K562 (cell line): Measurements from ENCODE around the gene KCNAB1. TPM values are rescaled to one million over a fixed set of nuclear protein-coding genes. Genes with fewer than 3 reads are reported as not detected.

ENCODE experiments used
- CHD2 ChIP-seq: IDR thresholded peaks from 2 replicates; pipeline ENCODE4 v1.6.1; 2011; ENCODE audit warnings: low read depth, low read length
- CSDE1 ChIP-seq, 2 experiments: fragments of 450-650 bp; IDR thresholded peaks; 2 replicates each; pipeline ENCODE4 v1.6.1; 2016; ENCODE audit warnings: mild to moderate bottlenecking in 1 of 2
- ETS2 ChIP-seq: IDR thresholded peaks from 2 replicates; pipeline ENCODE4 v1.6.1; 2016; ENCODE audit warnings: borderline replicate concordance, missing genetic modification characterization, mild to moderate bottlenecking, moderate library complexity, missing compliant biosample characterization; ENCODE audit not compliant: poor library complexity, severe bottlenecking
- FIP1L1 ChIP-seq: fragments of 200-400 bp; formaldehyde crosslinking; IDR thresholded peaks from 2 replicates; pipeline ENCODE4 v1.6.1; 2018; ENCODE audit warnings: mild to moderate bottlenecking, low read depth, low read length; ENCODE audit not compliant: poor library complexity, severe bottlenecking
- GABPA ChIP-seq: fragments of 200-800 bp; sonication (Bioruptor generic); conservative IDR thresholded peaks from 2 replicates; pipeline ENCODE4 v1.6.1; 2016; ENCODE audit warnings: low read depth, missing genetic modification characterization, missing compliant biosample characterization
- HLTF ChIP-seq: fragments of 450-650 bp; IDR thresholded peaks from 2 replicates; pipeline ENCODE4 v1.6.1; 2016
- KLF1 ChIP-seq: fragments of 450-650 bp; IDR thresholded peaks from 2 replicates; pipeline ENCODE4 v1.6.1; 2016; ENCODE audit warnings: missing genetic modification characterization, missing compliant biosample characterization
- PCBP2 ChIP-seq: fragments of 200-400 bp; formaldehyde crosslinking; IDR thresholded peaks from 2 replicates; pipeline ENCODE4 v1.6.1; 2018; ENCODE audit warnings: low read length, low read depth, mild to moderate bottlenecking, moderate library complexity; ENCODE audit not compliant: poor library complexity, severe bottlenecking
- POLR2AphosphoS5 ChIP-seq: IDR thresholded peaks from 2 replicates; pipeline ENCODE4 v1.6.1; 2011; ENCODE audit warnings: mild to moderate bottlenecking, low read depth, low read length, moderate library complexity; ENCODE audit not compliant: control insufficient read depth, insufficient read depth
- PRPF4 ChIP-seq: fragments of 200-400 bp; formaldehyde crosslinking; IDR thresholded peaks from one replicate; pipeline ENCODE4 v1.6.1; 2017; ENCODE audit warnings: low read length, low read depth, mild to moderate bottlenecking; ENCODE audit not compliant: insufficient read depth, poor library complexity, severe bottlenecking
- PURB ChIP-seq: sonication (generic); formaldehyde crosslinking; IDR thresholded peaks from 2 replicates; pipeline ENCODE4 v1.9.0; 2021; ENCODE audit warnings: low read depth, mild to moderate bottlenecking, missing genetic modification reagents
- SREBF1 ChIP-seq: fragments of 150-350 bp; IDR thresholded peaks from 2 replicates; pipeline ENCODE4 v1.6.1; 2014; ENCODE audit warnings: antibody characterized with exemption, low read depth, low read length, borderline replicate concordance
- STAG1 ChIP-seq: sonication (generic); formaldehyde crosslinking; IDR thresholded peaks from 2 replicates; pipeline ENCODE4 v1.5.0; 2020; ENCODE audit warnings: missing genetic modification reagents, borderline replicate concordance
- TFAM ChIP-seq: fragments of 250-450 bp; sonication (Bioruptor Pico); conservative IDR thresholded peaks from 2 replicates; pipeline ENCODE4 v1.5.0; 2021; ENCODE audit warnings: mild to moderate bottlenecking, moderate library complexity
- ZNF274 ChIP-seq: IDR thresholded peaks from 2 replicates; pipeline ENCODE4 v1.6.1; 2011; ENCODE audit warnings: low read depth, mild to moderate bottlenecking, low read length, moderate library complexity, borderline replicate concordance
- ZNF444 ChIP-seq: fragments of 250-450 bp; sonication (Bioruptor Pico); IDR thresholded peaks from 2 replicates; pipeline ENCODE4 v1.4.0; 2020; ENCODE audit warnings: mild to moderate bottlenecking, moderate library complexity
- ZNF561 ChIP-seq: fragments of 450-650 bp; formaldehyde crosslinking; conservative IDR thresholded peaks from 2 replicates; pipeline ENCODE4 v1.4.0; 2020; ENCODE audit warnings: mild to moderate bottlenecking, moderate library complexity
- polyA plus RNA-seq, 8 experiments: library from polyadenylated mRNA; depleted of rRNA in 4 of 8; stranded (reverse) in 5 of 8; unstranded in 3 of 8; fragments of >200 nt; fragmentation: Nextera tagmentation in 2 of 8; fragmentation: Illumina TruSeq in 1 of 8; extraction: Ambion mirVana in 2 of 8; extraction: Trizol in 1 of 8; gene quantifications; 2 replicates each; pipeline versions ENCODE4 v1.2.1 to v1.2.3, GENCODE V29; 2011 to 2014; ENCODE audit warnings: inconsistent platforms in 1 of 8, missing spikeins in 1 of 8
- total RNA-seq, 7 experiments: library from RNA; depleted of rRNA in 6 of 7; stranded (reverse); fragments of >200 nt in 6 of 7; fragmentation: Illumina TruSeq in 2 of 7; extraction: Trizol in 2 of 7; gene quantifications; 2 replicates each; pipeline versions ENCODE4 v1.2.1 to v1.2.3, GENCODE V29; 2011 to 2021; ENCODE audit warnings: low replicate concordance in 1 of 7
- TF ChIP-seq, protein P1 (sequence below): fragments of 450-650 bp; IDR thresholded peaks from 2 replicates; pipeline ENCODE4 v1.6.1; 2016; ENCODE audit warnings: missing biosample characterization, missing genetic modification characterization
- TF ChIP-seq, protein P2 (sequence below): fragments of 250-450 bp; sonication (Bioruptor Pico); IDR thresholded peaks from 2 replicates; pipeline ENCODE4 v1.5.0; 2020; ENCODE audit warnings: mild to moderate bottlenecking, borderline replicate concordance
- TF ChIP-seq, protein P3 (sequence below): IDR thresholded peaks from 2 replicates; pipeline ENCODE4 v1.6.1; 2016; ENCODE audit warnings: missing genetic modification characterization, missing compliant biosample characterization
- TF ChIP-seq, protein P4 (sequence below): sonication (generic); formaldehyde crosslinking; IDR thresholded peaks from 2 replicates; pipeline ENCODE4 v1.8.1; 2022; ENCODE audit warnings: missing genetic modification reagents
- TF ChIP-seq, protein P5 (sequence below): fragments of 450-650 bp; conservative IDR thresholded peaks from 2 replicates; pipeline ENCODE4 v1.6.1; 2016; ENCODE audit warnings: missing genetic modification characterization, low read depth, mild to moderate bottlenecking, control low read depth, missing compliant biosample characterization

KCNAB1 gene
- total and polyA plus RNA-seq, 9 of the 15 experiments (the other 6 are each of a cell fraction or from before 2014, with no cell fraction given): 0.14 to 1.2 (median 0.51) TPM

DNA sequence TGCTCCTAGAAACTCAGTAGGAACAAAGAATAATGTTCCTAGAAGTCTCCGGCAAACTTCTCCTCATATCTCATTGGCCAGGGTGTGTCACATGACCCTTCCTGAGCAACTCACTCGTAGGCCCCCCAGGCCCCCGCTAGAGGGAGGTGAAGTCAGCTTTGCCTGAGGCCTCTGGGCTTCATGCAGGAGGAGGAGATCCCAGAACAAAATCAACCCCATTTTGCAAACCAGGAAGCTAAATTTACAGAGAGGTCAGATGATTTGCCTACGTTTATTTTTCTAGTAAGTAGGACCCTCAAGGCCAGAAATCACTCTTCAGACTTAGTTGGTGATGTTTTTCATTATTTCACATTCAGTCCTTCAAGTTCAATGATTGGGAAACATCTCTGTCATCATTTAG lies 335.5 kb downstream of the KCNAB1 start (continued):
- TF ChIP-seq, protein P1, sequence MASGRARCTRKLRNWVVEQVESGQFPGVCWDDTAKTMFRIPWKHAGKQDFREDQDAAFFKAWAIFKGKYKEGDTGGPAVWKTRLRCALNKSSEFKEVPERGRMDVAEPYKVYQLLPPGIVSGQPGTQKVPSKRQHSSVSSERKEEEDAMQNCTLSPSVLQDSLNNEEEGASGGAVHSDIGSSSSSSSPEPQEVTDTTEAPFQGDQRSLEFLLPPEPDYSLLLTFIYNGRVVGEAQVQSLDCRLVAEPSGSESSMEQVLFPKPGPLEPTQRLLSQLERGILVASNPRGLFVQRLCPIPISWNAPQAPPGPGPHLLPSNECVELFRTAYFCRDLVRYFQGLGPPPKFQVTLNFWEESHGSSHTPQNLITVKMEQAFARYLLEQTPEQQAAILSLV (tag): peak; percentile 93
- no peak for TF ChIP-seq CSDE1 (IDR thresholded peaks at IDR 0.05)
- no peak for TF ChIP-seq STAG1 (CRISPR knock-in tag)
- TF ChIP-seq, protein P2, sequence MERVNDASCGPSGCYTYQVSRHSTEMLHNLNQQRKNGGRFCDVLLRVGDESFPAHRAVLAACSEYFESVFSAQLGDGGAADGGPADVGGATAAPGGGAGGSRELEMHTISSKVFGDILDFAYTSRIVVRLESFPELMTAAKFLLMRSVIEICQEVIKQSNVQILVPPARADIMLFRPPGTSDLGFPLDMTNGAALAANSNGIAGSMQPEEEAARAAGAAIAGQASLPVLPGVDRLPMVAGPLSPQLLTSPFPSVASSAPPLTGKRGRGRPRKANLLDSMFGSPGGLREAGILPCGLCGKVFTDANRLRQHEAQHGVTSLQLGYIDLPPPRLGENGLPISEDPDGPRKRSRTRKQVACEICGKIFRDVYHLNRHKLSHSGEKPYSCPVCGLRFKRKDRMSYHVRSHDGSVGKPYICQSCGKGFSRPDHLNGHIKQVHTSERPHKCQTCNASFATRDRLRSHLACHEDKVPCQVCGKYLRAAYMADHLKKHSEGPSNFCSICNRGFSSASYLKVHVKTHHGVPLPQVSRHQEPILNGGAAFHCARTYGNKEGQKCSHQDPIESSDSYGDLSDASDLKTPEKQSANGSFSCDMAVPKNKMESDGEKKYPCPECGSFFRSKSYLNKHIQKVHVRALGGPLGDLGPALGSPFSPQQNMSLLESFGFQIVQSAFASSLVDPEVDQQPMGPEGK (CRISPR knock-in tag): no peak
- TF ChIP-seq GABPA (tag): no peak
- no peak for TF ChIP-seq TFAM (CRISPR knock-in tag)
- TF ChIP-seq KLF1 (tag): no peak
- no peak for TF ChIP-seq PRPF4
- TF ChIP-seq ZNF274: no peak
- TF ChIP-seq CHD2: no peak
- TF ChIP-seq SREBF1: no peak
- no peak for TF ChIP-seq PCBP2
- TF ChIP-seq, protein P3, sequence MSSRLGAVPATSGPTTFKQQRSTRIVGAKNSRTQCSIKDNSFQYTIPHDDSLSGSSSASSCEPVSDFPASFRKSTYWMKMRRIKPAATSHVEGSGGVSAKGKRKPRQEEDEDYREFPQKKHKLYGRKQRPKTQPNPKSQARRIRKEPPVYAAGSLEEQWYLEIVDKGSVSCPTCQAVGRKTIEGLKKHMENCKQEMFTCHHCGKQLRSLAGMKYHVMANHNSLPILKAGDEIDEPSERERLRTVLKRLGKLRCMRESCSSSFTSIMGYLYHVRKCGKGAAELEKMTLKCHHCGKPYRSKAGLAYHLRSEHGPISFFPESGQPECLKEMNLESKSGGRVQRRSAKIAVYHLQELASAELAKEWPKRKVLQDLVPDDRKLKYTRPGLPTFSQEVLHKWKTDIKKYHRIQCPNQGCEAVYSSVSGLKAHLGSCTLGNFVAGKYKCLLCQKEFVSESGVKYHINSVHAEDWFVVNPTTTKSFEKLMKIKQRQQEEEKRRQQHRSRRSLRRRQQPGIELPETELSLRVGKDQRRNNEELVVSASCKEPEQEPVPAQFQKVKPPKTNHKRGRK (tag): no peak
- TF ChIP-seq FIP1L1: no peak
- TF ChIP-seq, protein P4, sequence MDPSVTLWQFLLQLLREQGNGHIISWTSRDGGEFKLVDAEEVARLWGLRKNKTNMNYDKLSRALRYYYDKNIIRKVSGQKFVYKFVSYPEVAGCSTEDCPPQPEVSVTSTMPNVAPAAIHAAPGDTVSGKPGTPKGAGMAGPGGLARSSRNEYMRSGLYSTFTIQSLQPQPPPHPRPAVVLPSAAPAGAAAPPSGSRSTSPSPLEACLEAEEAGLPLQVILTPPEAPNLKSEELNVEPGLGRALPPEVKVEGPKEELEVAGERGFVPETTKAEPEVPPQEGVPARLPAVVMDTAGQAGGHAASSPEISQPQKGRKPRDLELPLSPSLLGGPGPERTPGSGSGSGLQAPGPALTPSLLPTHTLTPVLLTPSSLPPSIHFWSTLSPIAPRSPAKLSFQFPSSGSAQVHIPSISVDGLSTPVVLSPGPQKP: no peak
- TF ChIP-seq HLTF: no peak
- no peak for TF ChIP-seq ZNF444
- no peak for TF ChIP-seq ETS2
- no peak for TF ChIP-seq PURB (CRISPR knock-in tag)
- TF ChIP-seq, protein P5, sequence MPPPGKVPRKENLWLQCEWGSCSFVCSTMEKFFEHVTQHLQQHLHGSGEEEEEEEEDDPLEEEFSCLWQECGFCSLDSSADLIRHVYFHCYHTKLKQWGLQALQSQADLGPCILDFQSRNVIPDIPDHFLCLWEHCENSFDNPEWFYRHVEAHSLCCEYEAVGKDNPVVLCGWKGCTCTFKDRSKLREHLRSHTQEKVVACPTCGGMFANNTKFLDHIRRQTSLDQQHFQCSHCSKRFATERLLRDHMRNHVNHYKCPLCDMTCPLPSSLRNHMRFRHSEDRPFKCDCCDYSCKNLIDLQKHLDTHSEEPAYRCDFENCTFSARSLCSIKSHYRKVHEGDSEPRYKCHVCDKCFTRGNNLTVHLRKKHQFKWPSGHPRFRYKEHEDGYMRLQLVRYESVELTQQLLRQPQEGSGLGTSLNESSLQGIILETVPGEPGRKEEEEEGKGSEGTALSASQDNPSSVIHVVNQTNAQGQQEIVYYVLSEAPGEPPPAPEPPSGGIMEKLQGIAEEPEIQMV (tag): peak; percentile 88
- 0 out of 2 replicates have a peak, but pooled peaks have one; percentile 42 for TF ChIP-seq ZNF561 (CRISPR knock-in tag)
- no peak for TF ChIP-seq POLR2AphosphoS5
